Effector CD4-positive, alpha-beta T cell (primary cell): Measurements from ENCODE around the gene MYLK.

Experiments used
- DNase-seq: peaks from one replicate; pipeline ENCODE4 v3.0.0-alpha.2; 2020

The MYLK gene

DNA sequence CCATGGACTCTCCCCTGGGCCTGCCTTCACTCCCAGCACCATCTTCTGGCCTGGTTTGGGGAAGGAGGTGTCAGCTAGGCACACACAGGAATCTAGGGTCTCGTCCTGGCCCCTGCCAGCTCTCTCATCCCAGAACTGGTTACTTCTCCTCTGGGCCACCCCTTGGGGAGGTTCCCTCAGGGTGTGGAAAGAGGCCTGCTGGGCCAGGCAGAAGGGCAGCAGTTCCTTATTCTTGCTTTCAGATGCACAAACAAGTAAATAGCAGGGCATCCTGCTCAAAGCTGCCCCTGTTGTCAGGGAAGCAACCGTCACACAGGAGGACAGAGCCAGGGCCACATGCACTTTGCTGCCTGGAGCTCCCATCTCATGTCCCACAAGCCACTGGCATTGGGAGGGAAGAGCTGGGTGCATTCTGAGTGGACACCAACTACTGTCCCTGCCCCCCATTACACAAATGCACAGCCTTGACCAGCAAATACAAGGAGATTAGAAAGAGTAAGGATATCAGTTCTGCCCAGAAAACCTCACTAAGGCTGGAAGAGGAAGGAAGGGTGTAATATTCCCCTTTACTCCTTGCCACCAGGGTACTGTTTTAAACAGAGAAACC lies 190.4 kb downstream of the MYLK start:
- DNase-seq, result no peak

DNA sequence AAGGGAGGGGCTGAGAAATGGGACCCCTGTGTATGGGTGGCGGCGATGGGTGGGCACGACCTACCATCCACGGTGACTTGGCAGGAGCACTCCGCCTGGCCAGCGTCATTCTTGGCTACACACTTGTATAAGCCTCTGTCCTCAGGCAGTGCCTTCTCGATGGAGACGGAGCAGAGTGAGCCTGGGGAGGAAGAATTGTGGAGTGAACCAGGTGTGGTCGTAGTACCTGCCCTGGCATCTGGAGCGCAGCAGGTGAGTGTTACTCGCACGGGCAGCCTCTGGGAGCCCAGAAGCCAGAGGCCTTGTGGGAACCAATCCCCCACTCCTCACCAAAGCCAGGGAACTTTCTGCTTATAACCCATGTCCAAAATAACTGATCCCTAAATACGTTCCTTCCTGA lies 191.5 kb downstream of the MYLK start:
- DNase-seq, result no peak

DNA sequence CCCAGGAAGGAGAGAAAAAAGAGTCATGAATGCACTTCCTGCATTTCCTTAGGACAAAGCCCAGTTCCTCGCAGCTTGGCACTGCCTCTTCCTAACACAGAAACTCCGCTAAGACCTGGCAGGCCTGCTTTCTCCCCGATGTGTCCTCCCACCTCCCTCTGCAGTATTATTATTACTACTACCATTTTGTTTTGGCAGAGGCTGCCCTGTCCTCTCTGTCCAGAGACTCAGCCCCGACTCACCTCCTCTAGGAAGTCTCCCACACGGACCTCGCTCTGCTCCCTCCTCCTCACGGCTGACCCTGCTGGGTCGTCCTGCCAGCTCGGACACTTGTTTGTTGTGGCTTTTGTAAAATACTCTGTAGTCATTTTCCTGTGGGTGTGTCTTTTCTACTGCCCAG lies 192.1 kb downstream of the MYLK start:
- DNase-seq, result no peak

DNA sequence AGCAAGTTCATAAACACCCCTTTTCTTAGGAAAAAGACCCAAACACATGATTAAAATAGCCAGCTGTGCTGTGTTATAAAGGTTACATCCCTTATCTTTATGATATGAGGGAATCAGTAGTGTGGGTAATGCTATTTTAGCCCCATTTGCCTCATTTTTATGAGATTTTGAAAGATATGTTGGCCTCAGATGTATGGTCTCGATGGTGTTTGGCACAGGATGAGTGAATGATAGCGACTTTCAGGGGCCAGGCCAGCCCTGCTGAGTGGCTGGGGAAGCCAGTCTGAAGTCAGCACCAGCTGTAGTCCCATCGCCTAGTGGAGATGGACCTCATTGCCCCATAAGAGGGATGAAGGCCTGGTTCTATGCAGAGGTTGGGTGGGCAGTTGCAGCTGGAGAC lies 194.3 kb downstream of the MYLK start:
- DNase-seq, result no peak

DNA sequence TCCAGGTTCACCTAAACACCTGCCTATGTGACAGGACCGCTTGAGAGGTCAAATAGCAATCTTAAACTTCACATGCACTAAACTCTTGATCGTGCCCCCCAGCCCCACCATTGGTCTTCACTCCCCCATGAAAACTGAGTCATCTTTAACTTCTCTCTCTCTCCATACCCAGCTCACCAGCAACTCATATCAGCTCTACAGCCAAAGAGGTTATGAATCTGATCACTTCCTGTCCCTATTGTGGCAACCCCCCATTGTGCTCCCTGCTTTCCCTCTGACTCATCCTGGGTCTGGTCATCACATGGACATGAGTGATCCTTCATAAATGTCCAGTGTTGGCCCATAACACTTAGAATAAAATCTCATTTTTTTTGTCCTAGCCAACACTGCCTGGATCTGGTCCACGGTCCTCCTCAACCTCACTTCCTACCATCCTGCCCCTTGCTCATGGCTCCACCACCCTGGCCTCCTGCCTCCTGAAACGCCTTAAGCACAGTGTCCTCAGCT lies 195.8 kb downstream of the MYLK start:
- no peak for DNase-seq

DNA sequence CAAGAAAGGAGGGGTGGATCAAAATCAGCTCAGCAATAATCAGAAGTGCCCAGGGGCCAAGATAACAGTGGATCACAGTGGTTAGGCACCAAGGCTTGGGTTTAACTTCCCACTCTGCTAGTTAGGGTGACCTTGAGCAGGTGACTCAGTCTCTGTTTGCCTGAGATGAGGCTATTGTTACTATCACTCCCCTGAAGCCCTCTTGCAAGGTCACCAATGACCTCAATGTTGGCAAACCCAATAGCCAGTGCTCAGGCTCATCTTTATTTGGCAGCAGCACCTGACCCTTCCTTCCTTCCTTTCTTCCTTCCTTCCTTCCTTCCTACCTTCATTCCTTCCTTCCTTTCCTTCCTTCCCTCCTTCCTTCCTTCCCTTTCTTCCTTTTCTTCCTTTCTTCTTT lies 196.8 kb downstream of the MYLK start:
- no peak for DNase-seq

DNA sequence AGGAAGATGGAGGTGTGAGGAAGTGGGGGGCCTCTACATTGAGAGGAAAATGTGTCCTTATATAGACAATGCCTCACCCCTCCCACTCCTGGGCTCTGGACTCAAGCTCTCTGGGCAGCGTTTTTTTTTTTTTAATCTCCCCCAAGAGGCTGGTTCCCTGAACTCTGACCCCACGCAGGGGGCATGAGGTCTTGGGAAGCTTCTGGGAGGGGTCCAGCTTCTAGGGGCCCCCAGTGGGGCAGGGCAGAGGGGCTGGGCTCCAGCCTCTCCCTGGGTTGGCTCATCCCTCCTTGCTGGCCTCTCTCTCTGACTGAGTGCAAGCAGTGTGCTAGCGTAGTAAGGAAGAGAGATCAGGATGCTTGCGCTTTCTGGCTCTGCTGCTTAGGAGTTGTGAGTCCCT lies 197.9 kb downstream of the MYLK start:
- no peak for DNase-seq

DNA sequence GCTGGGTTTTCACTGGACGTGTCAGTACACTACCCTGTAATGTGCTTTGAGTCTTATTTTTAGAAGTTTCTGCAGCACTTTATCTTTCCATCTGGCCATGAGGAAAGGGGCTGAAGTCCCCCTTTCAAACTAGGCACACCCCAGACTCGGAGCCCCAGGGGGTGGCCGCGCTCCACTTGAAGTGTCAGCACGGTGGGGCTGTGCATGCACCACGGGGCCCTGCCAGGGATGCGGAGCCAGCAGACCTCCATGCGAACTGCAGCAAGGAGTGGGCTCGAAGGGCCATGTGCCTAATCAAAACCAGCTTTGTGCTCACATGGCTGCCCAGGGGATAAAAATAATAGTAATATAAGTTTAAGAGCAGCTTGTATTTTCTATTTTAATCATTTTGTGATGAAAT lies 198.4 kb downstream of the MYLK start:
- no peak for DNase-seq

DNA sequence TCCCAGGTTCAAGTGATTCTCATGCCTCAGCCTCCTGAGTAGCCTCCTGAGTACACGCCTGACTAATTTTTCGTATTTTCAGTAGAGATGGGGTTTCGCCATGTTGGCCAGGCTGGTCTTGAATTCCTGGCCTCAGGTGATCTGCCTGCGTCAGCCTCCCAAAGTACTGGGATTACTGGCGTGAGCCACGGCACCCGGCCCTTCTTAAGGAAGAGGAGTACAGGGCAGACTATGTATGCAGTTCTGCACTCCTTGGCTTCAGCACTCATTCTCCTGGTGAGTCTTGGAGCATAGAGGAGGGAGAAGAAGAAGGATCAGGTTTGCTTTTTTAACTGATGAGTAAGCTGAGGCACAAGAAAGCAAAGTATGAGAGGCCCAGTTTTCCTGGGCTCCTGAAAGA lies 199.5 kb downstream of the MYLK start:
- DNase-seq, result no peak

DNA sequence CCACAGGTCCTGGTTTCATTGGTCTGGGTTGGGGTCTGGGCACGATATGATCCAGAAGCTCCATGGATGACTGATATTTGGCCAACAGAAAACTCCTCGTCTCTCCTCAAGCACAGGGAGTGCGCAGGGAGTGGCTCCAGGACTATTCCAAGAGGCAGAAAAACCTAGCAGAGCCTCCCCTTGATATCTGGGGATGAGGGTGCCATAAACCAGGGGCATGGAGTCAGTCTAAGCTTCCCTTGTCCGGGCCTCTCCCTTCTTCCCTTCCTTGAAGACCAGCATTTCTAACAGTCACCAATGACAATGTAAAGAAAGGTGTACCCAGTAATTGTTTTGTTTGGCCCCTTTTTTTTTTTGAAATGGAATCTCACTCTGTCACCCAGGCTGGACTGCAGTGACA lies 199.9 kb downstream of the MYLK start:
- no peak for DNase-seq

DNA sequence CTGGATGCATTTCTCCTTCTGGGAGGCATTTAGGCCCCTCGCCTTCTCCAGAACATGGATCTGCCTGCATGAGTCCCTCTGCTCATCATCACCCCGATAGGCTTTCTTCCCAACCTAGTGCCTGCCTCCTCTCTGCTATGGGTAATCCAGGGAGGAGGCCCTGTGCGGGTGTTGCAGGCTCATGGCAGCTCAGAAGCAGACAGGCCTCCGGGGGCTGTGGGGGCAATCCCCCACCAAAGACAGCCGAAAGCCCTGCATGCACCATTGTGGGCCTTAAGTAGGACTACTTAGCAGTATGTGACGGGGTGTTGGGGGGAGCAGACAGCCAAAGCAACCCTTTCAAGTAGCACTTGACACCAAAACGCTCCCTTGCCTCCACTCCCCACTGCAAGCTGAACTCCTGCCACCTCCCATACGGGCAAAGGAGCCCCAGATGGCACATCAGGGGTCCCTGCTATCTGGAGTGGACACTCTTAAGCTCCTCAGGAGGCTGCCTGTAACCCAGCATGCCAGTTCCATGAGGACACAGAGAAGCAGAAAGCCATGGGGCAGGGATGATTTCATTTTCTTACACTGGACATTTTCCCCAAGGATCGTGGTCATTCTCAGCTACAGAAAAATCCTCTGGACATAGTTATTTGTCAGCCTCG lies 200.5 kb downstream of the MYLK start:
- no peak for DNase-seq

DNA sequence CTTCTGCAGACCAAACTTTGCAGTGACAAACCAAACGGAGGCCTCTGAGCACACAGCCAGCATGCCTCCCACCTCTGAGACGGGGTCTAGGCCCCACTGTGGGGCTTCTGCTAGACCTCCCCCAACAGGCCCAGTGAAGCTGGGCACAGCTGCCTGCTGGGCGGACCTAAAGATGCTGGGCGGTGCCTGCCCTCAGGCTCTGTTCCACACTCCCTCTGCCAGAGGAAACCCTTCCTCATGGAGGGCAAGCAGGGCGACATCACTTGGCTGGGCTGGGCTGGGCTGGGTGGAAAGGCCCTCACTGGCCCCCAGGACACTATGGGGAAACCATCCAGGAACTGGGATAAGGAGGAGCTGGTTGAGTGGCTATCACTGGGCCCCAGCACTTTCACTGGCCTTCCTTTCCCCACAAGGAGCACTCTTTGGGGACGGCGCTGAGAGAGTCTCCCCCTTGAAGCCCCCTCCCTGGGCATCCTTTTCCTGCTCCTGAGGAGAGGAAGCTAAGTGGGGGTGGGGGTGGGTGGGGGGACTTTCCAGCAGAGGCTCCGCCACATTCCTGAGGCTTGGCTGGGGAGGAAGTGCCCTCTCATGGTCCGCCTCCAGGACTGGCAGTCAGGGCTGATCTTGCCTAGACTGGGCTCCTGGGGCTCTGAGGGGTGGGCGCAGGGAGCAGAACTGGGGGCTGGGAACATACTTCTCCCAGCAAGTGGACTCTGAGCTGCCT lies 201.2 kb downstream of the MYLK start:
- no peak for DNase-seq

DNA sequence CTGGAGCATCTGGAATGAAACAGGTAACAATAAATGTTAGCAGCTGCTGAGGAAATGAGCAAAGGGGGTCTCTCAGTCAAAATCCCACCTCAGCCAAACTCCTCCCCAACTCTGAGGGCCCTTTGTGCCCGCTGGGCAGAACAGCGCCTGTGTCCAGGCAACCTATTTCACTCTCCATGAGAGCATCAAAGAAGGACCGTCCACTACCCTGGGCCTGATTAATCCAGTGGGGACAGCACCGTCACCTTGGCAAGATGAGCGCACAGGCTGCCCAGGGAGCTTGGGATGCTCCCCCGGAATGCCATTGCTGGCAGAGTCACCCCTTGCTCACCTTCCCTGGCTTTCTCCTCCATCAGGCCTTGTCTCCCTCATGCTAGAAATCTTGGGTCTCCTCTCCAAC lies 201.8 kb downstream of the MYLK start:
- no peak for DNase-seq

DNA sequence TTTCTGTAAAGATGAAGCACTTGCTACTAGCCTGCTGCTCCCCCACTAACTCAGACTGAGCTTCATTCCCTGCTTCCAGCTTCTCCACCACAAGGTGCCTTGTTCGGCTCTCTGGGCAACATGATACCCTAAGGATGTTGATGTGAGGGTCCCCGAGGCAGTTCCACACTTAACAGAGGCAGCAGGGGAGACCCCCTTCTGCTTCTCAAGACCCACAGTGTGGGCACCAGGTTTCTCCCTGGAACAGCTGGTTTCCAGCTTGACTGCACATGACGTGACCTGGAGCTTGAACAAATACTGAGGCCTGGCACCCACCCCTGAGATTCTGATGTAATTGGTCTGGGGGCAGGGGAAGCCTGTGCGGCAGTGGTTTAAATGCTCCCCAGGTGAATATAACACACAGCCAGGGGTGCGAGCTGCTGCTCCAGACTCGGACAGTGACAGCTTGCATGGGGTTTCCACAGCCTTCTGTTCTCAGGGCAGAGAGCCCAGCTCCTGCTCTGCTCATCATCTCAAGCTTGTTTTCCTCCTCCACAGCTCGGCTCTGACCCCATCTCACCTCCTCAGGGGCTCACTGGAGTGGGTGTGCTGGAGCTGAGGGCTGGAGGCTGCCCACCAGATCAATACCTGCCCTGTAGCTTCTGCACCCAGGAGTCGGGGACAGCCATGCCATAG lies 204.3 kb downstream of the MYLK start:
- DNase-seq, result no peak

DNA sequence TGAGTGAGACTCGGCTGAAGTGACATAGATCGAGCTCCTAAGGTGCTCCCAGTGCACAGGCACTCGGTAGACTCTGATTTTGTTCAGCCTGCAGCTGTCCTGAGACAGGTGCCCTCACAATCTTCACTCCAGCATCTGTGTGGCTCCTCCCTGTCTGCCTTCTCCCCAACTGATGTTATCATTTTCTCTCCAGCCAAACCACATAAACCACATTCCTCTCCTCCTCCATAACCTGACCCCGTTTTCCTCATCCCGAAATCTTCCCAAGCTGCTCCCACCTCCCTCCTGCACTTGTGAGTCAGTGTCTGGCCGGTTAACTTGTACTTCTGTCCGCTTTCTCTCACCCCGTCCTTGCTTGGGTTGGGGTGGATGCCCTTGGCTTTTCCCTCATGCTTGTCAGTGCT lies 206.0 kb downstream of the MYLK start:
- no peak for DNase-seq

DNA sequence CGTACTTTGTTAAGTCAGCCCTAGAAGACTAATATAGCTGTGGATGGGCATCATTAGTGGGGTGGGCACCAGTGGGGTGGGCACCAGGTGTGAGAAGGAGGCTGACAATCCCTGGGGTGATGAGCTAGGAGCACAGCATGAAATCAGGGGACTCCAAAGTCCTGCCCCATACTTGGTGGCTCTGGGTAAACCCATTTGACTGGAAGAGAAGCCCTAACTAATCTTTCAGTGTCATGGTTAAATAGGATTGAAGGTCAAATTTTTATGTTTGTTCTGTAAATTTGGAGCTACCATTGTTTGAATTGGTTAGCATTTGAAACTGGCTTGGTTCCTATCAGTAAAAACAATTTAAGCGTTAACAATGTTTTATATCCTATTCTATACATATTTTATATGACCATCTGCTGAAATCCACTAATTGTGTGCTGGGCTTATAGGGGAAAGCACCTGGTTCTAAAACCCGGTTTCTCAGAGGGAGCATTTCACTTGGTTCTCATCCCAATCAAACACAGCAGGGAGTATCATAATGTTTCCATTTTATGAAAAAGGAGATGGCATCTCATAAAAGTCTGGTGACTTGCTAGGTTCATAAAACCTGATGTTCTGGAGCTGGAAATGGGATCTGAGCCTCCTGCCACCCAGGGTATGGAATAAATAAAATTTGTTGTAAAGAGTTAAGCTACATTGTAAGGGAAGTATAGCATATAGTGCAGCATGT lies 211.5 kb downstream of the MYLK start:
- DNase-seq, result no peak

DNA sequence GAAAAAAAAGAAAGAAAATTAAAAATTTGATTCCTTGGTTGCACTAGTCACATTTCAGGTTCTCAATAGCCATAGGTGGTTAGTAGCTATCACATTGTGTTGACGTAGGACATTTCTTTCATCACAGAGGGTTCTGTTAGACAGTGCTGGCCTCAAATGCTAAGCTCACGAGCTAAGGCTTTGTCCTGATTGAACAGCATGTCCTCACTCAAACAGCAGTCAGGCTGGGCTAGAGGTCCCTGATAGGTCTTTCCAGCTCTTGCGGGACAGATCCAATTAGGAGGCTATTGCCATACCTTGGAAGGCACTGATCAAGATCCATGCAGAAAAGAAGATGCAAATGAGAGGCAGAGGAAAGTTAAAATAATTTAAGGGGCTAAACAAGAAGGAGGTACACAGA lies 213.4 kb downstream of the MYLK start:
- no peak for DNase-seq

DNA sequence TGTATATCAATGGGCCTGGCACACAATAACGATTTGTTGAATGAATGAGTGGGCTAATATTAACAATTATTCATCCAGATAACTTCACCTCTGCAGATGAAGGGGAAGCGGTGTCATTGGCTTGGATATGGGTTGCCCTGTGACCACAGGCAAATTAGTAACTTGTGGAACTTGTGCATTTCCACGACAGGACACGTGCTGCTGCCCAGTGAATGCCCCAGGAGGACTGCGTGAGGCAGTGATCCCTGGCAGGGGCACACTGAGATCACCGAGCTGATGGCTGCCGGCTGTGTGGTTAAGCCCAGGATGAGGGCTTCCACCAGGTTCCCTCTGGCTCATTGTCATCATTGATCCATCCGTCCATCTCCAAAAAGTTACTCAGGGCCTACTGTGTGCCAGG lies 215.2 kb downstream of the MYLK start:
- DNase-seq, result no peak

DNA sequence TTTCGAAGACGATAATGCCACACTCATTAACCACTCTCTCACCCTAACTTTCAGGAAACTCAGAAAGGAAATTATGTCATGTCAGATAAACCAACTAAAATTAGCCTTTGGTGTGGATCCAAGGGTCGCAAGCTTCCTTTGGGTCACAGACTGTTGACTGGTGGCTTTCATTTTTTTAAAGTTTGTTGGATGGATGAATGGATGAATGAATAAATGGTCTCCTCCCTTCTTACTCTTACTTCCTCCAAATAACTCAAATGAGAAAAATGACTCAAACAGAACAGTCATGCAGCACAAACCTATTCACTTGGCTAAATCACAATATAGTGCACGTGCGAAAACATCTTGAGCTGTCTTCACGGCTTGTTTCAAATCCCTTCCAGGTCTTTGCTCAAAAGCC lies 216.3 kb downstream of the MYLK start:
- DNase-seq, result no peak

DNA sequence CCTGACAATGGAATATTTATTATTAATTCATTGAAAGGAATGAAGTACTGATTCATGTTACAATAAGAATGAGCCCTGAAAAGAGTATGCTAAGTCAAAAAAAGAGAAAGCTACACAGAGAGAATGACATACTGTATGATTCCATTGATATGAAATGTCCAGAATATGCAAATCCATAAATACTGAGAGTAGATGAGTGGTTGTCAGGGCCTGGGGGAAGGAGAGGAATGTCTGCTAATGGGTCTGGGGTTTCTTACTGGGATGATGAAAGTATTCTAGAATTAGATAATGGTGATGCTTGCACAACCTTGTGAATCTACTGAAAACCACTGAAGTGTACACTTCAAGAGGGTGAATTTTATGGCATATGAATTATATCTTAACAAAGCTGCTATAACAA lies 219.4 kb downstream of the MYLK start:
- no peak for DNase-seq

DNA sequence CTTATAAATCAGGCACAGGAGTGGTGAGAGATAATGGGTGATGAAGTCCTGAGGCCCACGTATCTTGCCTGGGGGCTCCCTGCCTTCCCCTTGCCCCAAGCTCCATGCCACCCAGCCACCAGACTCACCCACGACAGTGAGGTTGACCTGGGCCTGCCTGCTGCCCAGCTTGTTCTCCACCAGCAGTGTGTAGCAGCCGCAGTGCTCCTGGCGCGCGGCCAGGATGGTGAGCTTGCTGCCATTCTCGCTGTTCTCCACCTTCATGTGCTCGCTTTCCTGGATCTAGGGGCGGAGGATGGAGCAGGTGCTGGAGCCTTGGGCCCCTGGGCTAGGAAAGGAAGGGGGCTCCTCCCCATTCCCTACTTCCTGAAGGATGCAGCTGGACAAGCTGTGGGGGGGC lies 220.2 kb downstream of the MYLK start:
- no peak for DNase-seq

DNA sequence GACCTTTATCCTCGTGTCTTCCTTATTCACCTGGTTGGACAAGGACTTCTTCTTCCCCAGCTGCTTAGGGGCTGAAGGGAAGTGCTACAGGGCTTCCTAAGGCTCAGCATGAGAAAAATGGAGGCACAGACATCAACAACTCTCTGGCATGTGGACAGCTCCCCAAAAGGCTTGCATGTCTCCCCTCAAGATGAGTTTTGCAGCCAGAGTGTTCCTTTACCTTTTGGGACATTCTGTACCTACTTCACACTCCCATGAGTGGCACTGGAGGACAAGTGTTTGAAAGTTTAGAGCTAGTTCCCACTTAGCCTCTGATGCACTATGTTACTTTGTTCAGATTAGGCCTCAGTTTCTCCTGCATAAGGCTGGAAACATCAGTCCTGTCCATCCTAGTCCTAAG lies 222.2 kb downstream of the MYLK start:
- DNase-seq, result no peak

DNA sequence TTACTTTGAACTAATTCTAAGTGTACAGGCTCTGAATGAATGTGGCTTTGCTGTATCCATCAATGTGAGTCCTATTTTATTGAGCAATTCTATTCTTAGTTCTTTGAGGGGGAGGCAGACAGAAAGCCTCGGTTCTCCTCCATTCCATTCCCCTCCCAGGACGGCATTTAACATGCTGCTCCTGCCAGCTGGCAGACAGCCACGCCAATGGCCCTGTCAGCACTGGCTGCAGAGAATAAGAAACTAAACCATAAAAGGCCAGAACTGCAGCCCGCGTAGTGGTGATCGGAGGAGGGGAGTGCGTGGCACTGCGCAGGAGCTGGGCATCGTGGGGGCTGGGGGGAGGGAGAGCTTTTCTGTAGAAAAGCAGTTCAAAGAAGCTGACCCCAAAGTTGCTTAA lies 223.2 kb downstream of the MYLK start:
- no peak for DNase-seq
